HepG2 (cell line): ENCODE measurements around the gene SHISA5. TPM values are rescaled to one million over a fixed set of nuclear protein-coding genes. Genes with fewer than 3 reads are reported as not detected.
A peak's percentile ranks its signal among the peaks of the same experiment; 100 is the strongest.

Experiments used
- ARHGAP35 ChIP-seq: sonication (generic); formaldehyde crosslinking; IDR thresholded peaks from 2 replicates; pipeline ENCODE4 v1.9.0; 2022; ENCODE audit warnings: mild to moderate bottlenecking, inconsistent platforms, moderate library complexity, missing genetic modification reagents, borderline replicate concordance
- ATF5 ChIP-seq: sonication (generic); formaldehyde crosslinking; IDR thresholded peaks from 2 replicates; pipeline ENCODE4 v1.4.0; 2020; ENCODE audit warnings: mild to moderate bottlenecking, low read depth, missing genetic modification reagents
- CBFB ChIP-seq: sonication (generic); formaldehyde crosslinking; IDR thresholded peaks from 2 replicates; pipeline ENCODE4 v1.4.0; 2020; ENCODE audit warnings: missing genetic modification reagents
- ETV6 ChIP-seq: sonication (generic); formaldehyde crosslinking; conservative IDR thresholded peaks from 2 replicates; pipeline ENCODE4 v1.4.0; 2020; ENCODE audit warnings: missing genetic modification reagents
- FIP1L1 ChIP-seq: fragments of 200-400 bp; formaldehyde crosslinking; IDR thresholded peaks from 2 replicates; pipeline ENCODE4 v1.6.1; 2018; ENCODE audit warnings: low read depth, mild to moderate bottlenecking, low read length, moderate library complexity, borderline replicate concordance; ENCODE audit not compliant: insufficient read depth
- HDAC6 ChIP-seq: fragments of 200-600 bp; sonication (generic); IDR thresholded peaks from 2 replicates; pipeline ENCODE4 v1.7.0; 2017; ENCODE audit warnings: mild to moderate bottlenecking, antibody characterized with exemption, low read length, low read depth
- NCOA1 ChIP-seq: sonication (generic); formaldehyde crosslinking; IDR thresholded peaks from 2 replicates; pipeline ENCODE4 v1.9.0; 2021; ENCODE audit warnings: missing genetic modification reagents
- POGK ChIP-seq: sonication (generic); formaldehyde crosslinking; conservative IDR thresholded peaks from 2 replicates; pipeline ENCODE4 v1.8.0; 2022; ENCODE audit warnings: mild to moderate bottlenecking, moderate library complexity, missing genetic modification reagents
- SP4 ChIP-seq: sonication (generic); formaldehyde crosslinking; IDR thresholded peaks from 2 replicates; pipeline ENCODE4 v1.8.1; 2023; ENCODE audit warnings: mild to moderate bottlenecking, missing genetic modification reagents
- STAT6 ChIP-seq: sonication (generic); formaldehyde crosslinking; IDR thresholded peaks from 2 replicates; pipeline ENCODE4 v1.4.0; 2020; ENCODE audit warnings: missing genetic modification reagents, mild to moderate bottlenecking, borderline replicate concordance
- THAP7 ChIP-seq: sonication (generic); formaldehyde crosslinking; IDR thresholded peaks from 2 replicates; pipeline ENCODE4 v1.8.1; 2023; ENCODE audit warnings: mild to moderate bottlenecking, missing genetic modification reagents
- TOPORS ChIP-seq: sonication (generic); formaldehyde crosslinking; IDR thresholded peaks from 2 replicates; pipeline ENCODE4 v1.8.0; 2023; ENCODE audit warnings: mild to moderate bottlenecking, missing genetic modification reagents
- TRAFD1 ChIP-seq: sonication (generic); formaldehyde crosslinking; IDR thresholded peaks from 2 replicates; pipeline ENCODE4 v1.5.1; 2020; ENCODE audit warnings: missing genetic modification reagents, mild to moderate bottlenecking, borderline replicate concordance
- XBP1 ChIP-seq: sonication (generic); formaldehyde crosslinking; IDR thresholded peaks from 2 replicates; pipeline ENCODE4 v1.5.0; 2020; ENCODE audit warnings: missing genetic modification reagents
- ZBTB43 ChIP-seq: sonication (generic); formaldehyde crosslinking; conservative IDR thresholded peaks from 2 replicates; pipeline ENCODE4 v1.4.0; 2020; ENCODE audit warnings: missing genetic modification reagents
- ZNF20 ChIP-seq: sonication (generic); formaldehyde crosslinking; IDR thresholded peaks from 2 replicates; pipeline ENCODE4 v1.4.0; 2020; ENCODE audit warnings: mild to moderate bottlenecking, moderate library complexity, missing genetic modification reagents
- ZNF891 ChIP-seq: sonication (generic); formaldehyde crosslinking; IDR thresholded peaks from 2 replicates; pipeline ENCODE4 v1.5.0; 2020; ENCODE audit warnings: mild to moderate bottlenecking, missing genetic modification reagents
- polyA plus RNA-seq, 8 experiments: library from polyadenylated mRNA; depleted of rRNA in 3 of 8; stranded (reverse) in 7 of 8; unstranded in 1 of 8; fragments of >200 nt; fragmentation: Illumina TruSeq in 4 of 8; extraction: Trizol in 4 of 8; gene quantifications; 2 replicates each; pipeline versions ENCODE4 v1.2.1 to v1.2.3, GENCODE V29; 2011 to 2016; ENCODE audit warnings: low read depth in 4 of 8, missing spikeins in 1 of 8, mixed read lengths in 1 of 8; ENCODE audit not compliant: insufficient read depth in 1 of 8
- total RNA-seq, 5 experiments: library from RNA; depleted of rRNA; stranded (reverse); fragments of >200 nt; fragmentation: Illumina TruSeq; extraction: Trizol; gene quantifications; 2 replicates each; pipeline ENCODE4 v1.2.3, GENCODE V29; 2016; ENCODE audit warnings: low read depth in 1 of 5

The SHISA5 gene
- total and polyA plus RNA-seq, 2 of the 13 experiments (the other 11 are each of a cell fraction or from before 2014, with no cell fraction given): 75.8 to 91.4 TPM

GRCh38 chr3:48507256-48508061 is 3.5 kb upstream of the SHISA5 start (continued):
- TF ChIP-seq FIP1L1: no peak
- no peak for TF ChIP-seq POGK
- TF ChIP-seq ETV6 (CRISPR knock-in tag): no peak
- peak; percentile 45; the same call in 1 of the 2 replicates for TF ChIP-seq CBFB (CRISPR knock-in tag)
- TF ChIP-seq THAP7 (CRISPR knock-in tag): no peak
- TF ChIP-seq ZNF891 (CRISPR knock-in tag): no peak
- no peak for TF ChIP-seq ATF5 (CRISPR knock-in tag)
- TF ChIP-seq NCOA1 (CRISPR knock-in tag): no peak
- TF ChIP-seq XBP1 (CRISPR knock-in tag): no peak
- TF ChIP-seq TRAFD1 (CRISPR knock-in tag): no peak
- TF ChIP-seq SP4: 0 out of 2 replicates have a peak, but pooled peaks have one; percentile 33
- TF ChIP-seq ZNF20 (CRISPR knock-in tag): no peak
- TF ChIP-seq ZBTB43 (CRISPR knock-in tag): no peak
- TF ChIP-seq ARHGAP35 (CRISPR knock-in tag): no peak
- TF ChIP-seq HDAC6: no peak
- TF ChIP-seq STAT6: no peak; the same call in 1 of the 2 replicates
- TF ChIP-seq TOPORS (CRISPR knock-in tag): no peak
